Gastroesophageal sphincter (tissue), 4 donors: ENCODE data around the gene GPATCH3. TPM values are rescaled to one million over a fixed set of nuclear protein-coding genes. Genes with fewer than 3 reads are reported as not detected.

ENCODE experiments used
- ATAC-seq: fragments of 150-250 bp; one replicate; pipeline ENCODE4 v1.9.1; 2016; ENCODE audit warnings: mild to moderate bottlenecking, moderate library complexity
- H3K27ac ChIP-seq, 4 donors: fragments of 200-600 bp; sonication (generic) in 3 of 4; 1 replicate in 3 of 4; 2 replicates in 1 of 4; pipeline ENCODE4 v1.5.1; 2016 to 2019
- H3K27me3 ChIP-seq: fragments of 200-600 bp; sonication (generic); one replicate; pipeline ENCODE4 v1.5.1; 2019
- H3K36me3 ChIP-seq, 2 donors: fragments of 200-600 bp; sonication (generic); one replicate each; pipeline ENCODE4 v1.5.1; 2019; ENCODE audit warnings: control low read depth in 1 of 2
- H3K4me1 ChIP-seq, 3 donors: fragments of 200-600 bp; sonication (generic); 1 replicate in 2 of 3; 2 replicates in 1 of 3; pipeline ENCODE4 v1.5.1; 2016 to 2019; ENCODE audit warnings: control low read depth in 2 of 3
- H3K4me3 ChIP-seq, 2 donors: fragments of 200-600 bp; sonication (generic); one replicate each; pipeline ENCODE4 v1.5.1; 2019; ENCODE audit warnings: mild to moderate bottlenecking in 1 of 2, moderate library complexity in 1 of 2
- H3K9me3 ChIP-seq, 3 donors: fragments of 200-600 bp; sonication (generic); one replicate each; pipeline ENCODE4 v1.5.1; 2017 to 2019; ENCODE audit warnings: control low read depth in 2 of 3
- CTCF ChIP-seq, 4 experiments: fragments of 200-600 bp in 2 of 4; fragments of 450-650 bp in 2 of 4; sonication (generic) in 1 of 4; IDR thresholded peaks; one replicate each; pipeline ENCODE4 v1.5.1; 2017 to 2019; ENCODE audit warnings: antibody characterized with exemption in 4 of 4, mild to moderate bottlenecking in 2 of 4, moderate library complexity in 2 of 4
- EP300 ChIP-seq: sonication (generic); formaldehyde crosslinking; IDR thresholded peaks from one replicate; pipeline ENCODE4 v1.6.1; 2017; ENCODE audit warnings: antibody characterized with exemption, mild to moderate bottlenecking
- POLR2A ChIP-seq, 2 donors: fragments of 450-650 bp; IDR thresholded peaks; one replicate each; pipeline ENCODE4 v1.6.1; 2017; ENCODE audit warnings: antibody characterized with exemption in 2 of 2, mild to moderate bottlenecking in 2 of 2, moderate library complexity in 1 of 2
- POLR2AphosphoS5 ChIP-seq: sonication (generic); formaldehyde crosslinking; IDR thresholded peaks from one replicate; pipeline ENCODE4 v1.6.1; 2017; ENCODE audit warnings: antibody characterized with exemption
- WGBS, 2 donors: methylation state at CpG; one replicate each; pipeline ENCODE4 v1.1.5; 2018; ENCODE audit warnings: low coverage in 1 of 2; 5-methylcytosine and 5-hydroxymethylcytosine counted together
- total RNA-seq, 4 donors: library from RNA; depleted of rRNA; stranded (reverse); fragments of >200 nt; gene quantifications; one replicate each; pipeline ENCODE4 v1.1.0, GENCODE V29; 2016

Gene GPATCH3
- total RNA-seq, 4 donors from 2014 or later = 5.1 to 21.6 (median 14.4) TPM

GRCh38 chr1:26844424-26845196, 55.7 kb downstream of the GPATCH3 start:
- Histone ChIP-seq H3K36me3 (peaks cover 0 to 81% of the 10 kb centered on the region in 2 donors), H3K9me3 (no peaks in the 10 kb centered on the region)
- 84 to 85% methylated on average over 8 of the region's 13 CpGs for WGBS, 2 donors

More at GRCh38 chr1:26844424-26845196, 55.7 kb downstream of the GPATCH3 start:
- TF ChIP-seq POLR2AphosphoS5 (no peak), POLR2A (IDR thresholded peaks at IDR 0.05) (no peak), CTCF (IDR thresholded peaks at IDR 0.05) (no peak), EP300 (no peak)
- no peak for ATAC-seq
- Histone ChIP-seq H3K27ac (no peak overlapping the region), H3K4me3 (no peak overlapping the region), H3K4me1 (peaks cover 0 to 17% (median 7%) of the 10 kb centered on the region in 3 donors), H3K27me3 (no peaks in the 10 kb centered on the region)

Other genes with a start within 250 kb of the GPATCH3 start
- 10 to 100 TPM; 28.2 to 64.2 (median 42.6) TPM for gene ARID1A, start 204.5 kb downstream of the GPATCH3 start, total RNA-seq
- gene PIGV, start 112.5 kb downstream of the GPATCH3 start, total RNA-seq = 10 to 100 TPM; 13.7 to 30.0 (median 15.5) TPM
- 10 to 100 TPM; 10.5 to 36.9 (median 17.1) TPM for gene ZDHHC18, start 73.8 kb downstream of the GPATCH3 start, total RNA-seq
- gene SFN, start 37.3 kb downstream of the GPATCH3 start, total RNA-seq = 10 to 100 TPM in 2 of 4 donors, 1 to 10 TPM in 1, under 1 TPM in 1; 0.81 to 51.6 (median 6.9) TPM
- gene GPN2, start 10.2 kb downstream of the GPATCH3 start, total RNA-seq = 10 to 100 TPM; 10.4 to 17.3 (median 12.8) TPM
- gene NR0B2, start 13.5 kb upstream of the GPATCH3 start, total RNA-seq = not detected
- 10 to 100 TPM; 64.8 to 94.5 (median 68.1) TPM for gene NUDC, start 21.3 kb upstream of the GPATCH3 start, total RNA-seq
- 1 to 10 TPM in 1 of 4 donors, not detected in 3; 2.3 TPM for gene KDF1, start 60.0 kb upstream of the GPATCH3 start, total RNA-seq
- 10 to 100 TPM; 15.9 to 48.4 (median 38.8) TPM for gene TRNP1, start 93.2 kb upstream of the GPATCH3 start, total RNA-seq
- 100 to 1,000 TPM in 3 of 4 donors, 10 to 100 TPM in 1; 89.9 to 284 (median 166) TPM for gene TENT5B, start 112.4 kb upstream of the GPATCH3 start, total RNA-seq